OCI-LY3 (cell line): Measurements from ENCODE around the gene MLPH.
A peak's percentile ranks its signal among the peaks of the same experiment; 100 is the strongest.

Experiments used
- H2AFZ ChIP-seq: fragments of 200-600, 300-600 bp; shearing (Covaris generic); 2 replicates; pipeline ENCODE4 v1.6.0; 2014; ENCODE audit warnings: antibody characterized with exemption, low read depth, low read length
- H3K27ac ChIP-seq: fragments of 200-600, 300-600 bp; sonication (generic); 2 replicates; pipeline ENCODE4 v1.5.1; 2014; ENCODE audit warnings: mild to moderate bottlenecking, low read length, moderate library complexity, mixed read lengths
- H3K27me3 ChIP-seq: fragments of 200-600, 300-600 bp; sonication (generic); 2 replicates; pipeline ENCODE4 v1.6.1; 2014; ENCODE audit warnings: low read depth, low read length, mixed read lengths
- H3K36me3 ChIP-seq: fragments of 200-600, 300-600 bp; sonication (generic); replicated peaks from 2 replicates; pipeline ENCODE3; 2014; ENCODE audit warnings: low read depth, low read length, mixed read lengths
- H3K4me1 ChIP-seq: fragments of 300-600, 200-600 bp; sonication (generic); 2 replicates; pipeline ENCODE4 v1.6.1; 2014; ENCODE audit warnings: low read length, mixed read lengths
- H3K4me2 ChIP-seq: fragments of 200-600, 300-600 bp; sonication (generic); 2 replicates; pipeline ENCODE4 v1.6.1; 2014; ENCODE audit warnings: low read length, mixed read lengths
- H3K4me3 ChIP-seq: fragments of 300-600, 200-600 bp; sonication (generic); 2 replicates; pipeline ENCODE4 v1.5.1; 2014; ENCODE audit warnings: antibody characterized with exemption, mild to moderate bottlenecking, low read length, moderate library complexity
- H3K79me2 ChIP-seq: fragments of 300-600, 200-600 bp; shearing (Covaris generic); 2 replicates; pipeline ENCODE4 v1.6.1; 2014; ENCODE audit warnings: mild to moderate bottlenecking, low read length, mixed read lengths
- H3K9ac ChIP-seq: fragments of 300-600, 200-600 bp; shearing (Covaris generic); 2 replicates; pipeline ENCODE4 v1.6.0; 2014; ENCODE audit warnings: mild to moderate bottlenecking, low read length, moderate library complexity
- H3K9me3 ChIP-seq: fragments of 200-600, 300-600 bp; shearing (Covaris generic); 2 replicates; pipeline ENCODE4 v1.6.1; 2014; ENCODE audit warnings: low read length, mixed read lengths; ENCODE audit not compliant: insufficient read depth
- H4K20me1 ChIP-seq: fragments of 200-600, 300-600 bp; sonication (generic); 2 replicates; pipeline ENCODE4 v1.6.1; 2016; ENCODE audit warnings: low read length, mixed read lengths; ENCODE audit not compliant: insufficient read depth
- EZH2phosphoT487 ChIP-seq: fragments of 200-600 bp; shearing (Covaris generic); IDR thresholded peaks from 2 replicates; pipeline ENCODE4 v1.6.1; 2018; ENCODE audit warnings: antibody characterized with exemption, mixed run types, low read depth
- TF ChIP-seq, protein P1 (sequence below): fragments of 200-600, 300-600 bp; sonication (generic); IDR thresholded peaks from 2 replicates; pipeline ENCODE4 v1.5.1; 2014; ENCODE audit warnings: antibody characterized with exemption, low read length, low read depth

Gene MLPH

DNA sequence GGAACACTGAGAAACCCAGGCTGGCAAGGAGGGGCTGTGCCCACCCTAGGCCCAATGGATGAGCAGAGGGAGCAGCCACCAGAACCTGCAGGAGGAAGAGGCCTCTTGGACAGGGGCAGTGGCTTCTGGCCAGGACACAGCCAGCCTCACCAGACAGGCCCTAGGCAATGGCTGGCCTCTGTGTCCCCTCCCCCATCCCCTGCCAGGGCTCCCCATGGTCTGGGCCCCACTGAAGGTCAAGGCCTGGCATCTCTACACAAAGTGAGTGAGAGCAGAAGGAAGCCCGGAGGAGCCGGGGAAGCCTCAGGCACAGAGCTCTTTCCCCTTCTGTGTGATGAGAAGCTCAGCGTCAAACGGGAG lies 85.7 kb downstream of the MLPH start:
- TF ChIP-seq EZH2phosphoT487 = no peak
- TF ChIP-seq, protein P1, sequence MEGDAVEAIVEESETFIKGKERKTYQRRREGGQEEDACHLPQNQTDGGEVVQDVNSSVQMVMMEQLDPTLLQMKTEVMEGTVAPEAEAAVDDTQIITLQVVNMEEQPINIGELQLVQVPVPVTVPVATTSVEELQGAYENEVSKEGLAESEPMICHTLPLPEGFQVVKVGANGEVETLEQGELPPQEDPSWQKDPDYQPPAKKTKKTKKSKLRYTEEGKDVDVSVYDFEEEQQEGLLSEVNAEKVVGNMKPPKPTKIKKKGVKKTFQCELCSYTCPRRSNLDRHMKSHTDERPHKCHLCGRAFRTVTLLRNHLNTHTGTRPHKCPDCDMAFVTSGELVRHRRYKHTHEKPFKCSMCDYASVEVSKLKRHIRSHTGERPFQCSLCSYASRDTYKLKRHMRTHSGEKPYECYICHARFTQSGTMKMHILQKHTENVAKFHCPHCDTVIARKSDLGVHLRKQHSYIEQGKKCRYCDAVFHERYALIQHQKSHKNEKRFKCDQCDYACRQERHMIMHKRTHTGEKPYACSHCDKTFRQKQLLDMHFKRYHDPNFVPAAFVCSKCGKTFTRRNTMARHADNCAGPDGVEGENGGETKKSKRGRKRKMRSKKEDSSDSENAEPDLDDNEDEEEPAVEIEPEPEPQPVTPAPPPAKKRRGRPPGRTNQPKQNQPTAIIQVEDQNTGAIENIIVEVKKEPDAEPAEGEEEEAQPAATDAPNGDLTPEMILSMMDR = no peak
- no peaks in the 10 kb centered on the region for H4K20me1 ChIP-seq
- no peak overlapping the region for H3K27ac ChIP-seq
- H3K36me3 ChIP-seq = no peaks in the 10 kb centered on the region
- H3K27me3 ChIP-seq = no peaks in the 10 kb centered on the region
- no peaks in the 10 kb centered on the region for H3K9me3 ChIP-seq
- H3K9ac ChIP-seq = no peak overlapping the region
- no peak overlapping the region for H3K4me3 ChIP-seq
- H3K4me1 ChIP-seq = peaks cover 10% of the 10 kb centered on the region; the same call in 1 of the 2 replicates
- H3K79me2 ChIP-seq = no peaks in the 10 kb centered on the region
- no peak overlapping the region for H3K4me2 ChIP-seq
- H2AFZ ChIP-seq = peak overlapping the region; percentile 96

DNA sequence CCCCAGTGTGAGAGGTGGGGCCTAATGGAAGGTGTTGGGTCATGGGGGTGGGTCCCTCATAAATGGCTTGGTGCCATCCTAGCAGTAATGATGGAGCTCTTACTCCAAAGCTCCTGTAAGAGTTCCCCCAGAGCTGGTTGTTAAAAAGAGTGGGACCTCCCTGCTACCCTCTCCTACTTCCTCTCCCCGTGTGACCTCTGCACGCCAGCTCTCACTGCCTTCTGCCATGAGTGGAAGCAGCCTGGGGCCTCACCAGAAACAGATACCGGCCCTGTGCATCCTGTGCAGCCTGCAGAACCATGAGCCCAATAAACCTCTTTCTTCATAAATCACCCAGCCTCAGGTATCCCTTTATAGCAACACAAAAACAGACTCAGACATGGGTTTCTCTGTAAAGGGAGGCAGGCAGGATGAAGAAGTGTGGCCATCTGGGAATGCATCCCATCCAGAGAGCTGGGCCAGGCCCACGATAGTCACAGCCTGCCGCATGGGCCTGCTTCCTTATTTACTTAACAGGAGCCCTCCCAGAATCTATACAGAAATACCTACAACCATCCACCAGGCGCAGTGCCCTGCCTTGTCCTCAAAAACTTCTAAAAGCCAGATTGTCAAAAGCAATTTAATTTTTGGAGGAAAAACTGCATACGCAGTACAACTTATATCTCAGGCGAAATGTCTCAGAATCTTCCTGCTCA lies 86.8 kb downstream of the MLPH start:
- Histone ChIP-seq H3K4me1 (peaks cover 10% of the 10 kb centered on the region; the same call in 1 of the 2 replicates), H3K36me3 (no peaks in the 10 kb centered on the region), H3K27ac (no peak overlapping the region), H3K27me3 (no peaks in the 10 kb centered on the region), H2AFZ (no peak overlapping the region), H4K20me1 (no peaks in the 10 kb centered on the region), H3K4me2 (no peak overlapping the region), H3K79me2 (no peaks in the 10 kb centered on the region), H3K9me3 (no peaks in the 10 kb centered on the region), H3K9ac (no peak overlapping the region), H3K4me3 (no peak overlapping the region)
- TF ChIP-seq EZH2phosphoT487 = no peak
- TF ChIP-seq, protein P1 = no peak

DNA sequence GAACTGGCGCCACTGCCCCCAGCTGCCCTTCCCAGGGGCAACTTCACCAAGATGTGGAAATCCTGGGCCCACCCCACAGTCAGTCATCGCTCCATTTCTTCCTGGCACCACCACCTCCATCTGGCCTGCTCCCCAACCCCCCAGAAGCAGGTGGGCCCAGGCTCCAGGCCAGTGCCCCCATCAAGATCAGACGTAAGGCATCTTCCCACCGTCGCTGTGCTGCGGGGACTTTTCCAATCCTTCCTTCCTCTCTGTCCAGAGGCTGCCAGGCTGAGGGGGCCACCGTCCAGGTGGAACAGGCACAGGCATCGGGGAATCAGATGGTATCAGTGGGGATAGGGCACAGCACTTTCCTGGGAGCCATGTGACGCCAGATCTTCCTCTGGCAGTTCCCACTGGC lies 87.4 kb downstream of the MLPH start:
- Histone ChIP-seq H3K27me3 (no peaks in the 10 kb centered on the region), H3K4me2 (no peak overlapping the region), H3K9me3 (no peaks in the 10 kb centered on the region), H3K4me1 (peaks cover 10% of the 10 kb centered on the region; the same call in 1 of the 2 replicates), H4K20me1 (no peaks in the 10 kb centered on the region), H2AFZ (no peak overlapping the region), H3K36me3 (no peaks in the 10 kb centered on the region), H3K79me2 (no peaks in the 10 kb centered on the region), H3K4me3 (no peak overlapping the region), H3K27ac (no peak overlapping the region), H3K9ac (no peak overlapping the region)
- TF ChIP-seq, protein P1 = no peak
- TF ChIP-seq EZH2phosphoT487 = no peak

DNA sequence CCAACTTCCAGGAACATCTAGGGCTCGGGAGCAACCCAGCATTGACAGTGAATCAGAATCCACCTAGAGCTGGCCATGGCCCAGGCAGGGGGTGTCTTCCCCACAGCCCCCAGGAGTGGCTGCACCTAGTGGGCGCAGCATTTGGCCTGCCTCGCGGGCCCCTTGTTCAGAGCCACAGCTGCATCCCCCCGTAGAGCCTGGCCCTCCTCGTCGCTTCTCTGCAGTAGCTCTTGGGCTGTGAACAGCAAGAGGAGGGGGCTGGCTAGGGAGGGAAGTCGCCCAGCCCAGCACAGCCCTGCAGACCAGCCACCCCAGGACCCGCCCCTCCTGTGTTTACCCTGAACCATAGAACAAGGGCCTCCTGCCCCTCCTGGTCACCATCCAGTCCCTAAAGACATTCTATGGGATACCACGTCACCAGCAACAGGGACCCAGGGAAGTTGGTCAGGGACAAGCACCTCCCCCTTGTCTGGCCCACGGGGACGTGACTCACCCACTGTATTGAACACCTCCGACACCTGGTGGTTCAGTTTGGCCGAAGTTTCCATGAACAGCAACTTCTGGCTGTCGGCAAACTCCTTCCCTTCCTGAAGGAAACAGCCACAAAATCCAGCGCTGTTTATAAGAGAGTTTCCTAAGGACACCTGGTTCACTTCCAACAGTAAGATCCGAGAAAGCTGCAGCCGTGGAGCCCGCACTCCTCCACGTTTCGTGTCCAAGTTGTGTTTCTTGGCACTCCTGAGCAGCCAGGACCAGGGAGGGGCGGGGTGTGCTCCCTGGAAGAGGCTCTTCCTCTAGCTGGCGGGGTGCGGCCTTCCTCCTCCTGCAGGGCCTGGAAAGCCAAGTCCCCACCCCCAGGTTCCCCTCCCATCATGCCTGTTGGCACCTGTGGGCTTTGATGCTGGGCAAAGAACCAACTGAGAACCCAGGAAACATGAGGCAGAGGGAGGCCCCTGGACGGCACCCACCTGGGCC lies 88.1 kb downstream of the MLPH start:
- H3K4me1 ChIP-seq = peaks cover 10% of the 10 kb centered on the region; the same call in 1 of the 2 replicates
- H3K4me2 ChIP-seq = no peak overlapping the region
- H4K20me1 ChIP-seq = no peaks in the 10 kb centered on the region
- no peak overlapping the region for H3K9ac ChIP-seq
- H3K27me3 ChIP-seq = no peaks in the 10 kb centered on the region
- H3K36me3 ChIP-seq = no peaks in the 10 kb centered on the region
- TF ChIP-seq EZH2phosphoT487 = no peak
- TF ChIP-seq, protein P1 = no peak
- H3K9me3 ChIP-seq = no peaks in the 10 kb centered on the region
- H2AFZ ChIP-seq = no peak overlapping the region
- H3K4me3 ChIP-seq = no peak overlapping the region
- H3K79me2 ChIP-seq = no peaks in the 10 kb centered on the region
- no peak overlapping the region for H3K27ac ChIP-seq
